IMR-90 (cell line): Measurements from ENCODE around the gene BMP8A. TPM values are rescaled to one million over a fixed set of nuclear protein-coding genes. Genes with fewer than 3 reads are reported as not detected.

Experiments used
- ATAC-seq: fragments of 200-7000 bp; cut with Tn5 transposase; 2 replicates; pipeline ENCODE4 v1.9.1; 2020; ENCODE audit warnings: low read depth, mild to moderate bottlenecking, moderate library complexity
- BruUV-seq: library from RNA; stranded (reverse); fragments of 400-500 nt; replicated peaks from 2 replicates; lab custom pipeline; 2021; lab: Mats Ljungman, UMichigan
- CTCF ChIA-PET: fragments of 300-600 bp; formaldehyde crosslinking; extraction: SDS; loops from one replicate; lab custom pipeline; 2021; ENCODE audit warnings: antibody characterized with exemption; lab: Yijun Ruan, JAX
- POLR2A ChIA-PET: fragments of 300-600 bp; sonication (Branson Sonifier 250); formaldehyde crosslinking; loops from one replicate; lab custom pipeline; 2022; ENCODE audit warnings: antibody characterized with exemption; ENCODE audit not compliant: unreplicated experiment; lab: Charles Lee
- DNase-seq: peaks from one replicate; pipeline ENCODE4 v3.0.0; 2013
- H2AFZ ChIP-seq: replicated peaks from 2 replicates; pipeline ENCODE3; 2013; ENCODE audit warnings: low read length, mild to moderate bottlenecking; ENCODE audit not compliant: poor library complexity
- H2AK5ac ChIP-seq: 2 replicates; pipeline ENCODE4 v1.6.1; 2013; ENCODE audit warnings: low read depth, low read length, inconsistent platforms
- H2AK9ac ChIP-seq: replicated peaks from 2 replicates; pipeline ENCODE3; 2013; ENCODE audit warnings: mild to moderate bottlenecking, low read depth, low read length, moderate library complexity; ENCODE audit not compliant: poor library complexity
- H2BK120ac ChIP-seq: 2 replicates; pipeline ENCODE4 v1.6.1; 2013; ENCODE audit warnings: low read depth, low read length, inconsistent platforms
- H2BK15ac ChIP-seq: 3 replicates; pipeline ENCODE4 v1.6.1; 2013; ENCODE audit warnings: low read depth, low read length, inconsistent platforms
- H2BK20ac ChIP-seq: 2 replicates; pipeline ENCODE4 v1.6.1; 2013; ENCODE audit warnings: low read depth, mild to moderate bottlenecking, inconsistent platforms, low read length, moderate library complexity
- H2BK5ac ChIP-seq: 2 replicates; pipeline ENCODE4 v1.6.1; 2013; ENCODE audit warnings: mild to moderate bottlenecking, low read depth, low read length, inconsistent platforms; ENCODE audit not compliant: poor library complexity, severe bottlenecking
- H3K14ac ChIP-seq: replicated peaks from 2 replicates; pipeline ENCODE4 v1.6.1; 2013; ENCODE audit warnings: low read depth, low read length, inconsistent platforms
- H3K18ac ChIP-seq: 2 replicates; pipeline ENCODE4 v1.6.1; 2013; ENCODE audit warnings: low read depth, low read length, control low read depth
- H3K23ac ChIP-seq: 2 replicates; pipeline ENCODE4 v1.6.1; 2013; ENCODE audit warnings: low read depth, low read length, inconsistent platforms
- H3K27ac ChIP-seq: 2 replicates; pipeline ENCODE4 v1.5.1; 2013; ENCODE audit warnings: mild to moderate bottlenecking, control low read depth, low read length; ENCODE audit not compliant: insufficient read depth
- H3K27me3 ChIP-seq: 2 replicates; pipeline ENCODE4 v1.6.1; 2013; ENCODE audit warnings: low read length; ENCODE audit not compliant: control insufficient read depth, insufficient read depth
- H3K36me3 ChIP-seq: 2 replicates; pipeline ENCODE4 v1.6.1; 2013; ENCODE audit warnings: low read length, mixed read lengths; ENCODE audit not compliant: control insufficient read depth, insufficient read depth
- H3K4ac ChIP-seq: 2 replicates; pipeline ENCODE4 v1.6.1; 2013; ENCODE audit warnings: low read depth, low read length, inconsistent platforms
- H3K4me1 ChIP-seq: 2 replicates; pipeline ENCODE4 v1.6.1; 2013; ENCODE audit warnings: low read length, mixed read lengths; ENCODE audit not compliant: control insufficient read depth, insufficient read depth
- H3K4me2 ChIP-seq: 2 replicates; pipeline ENCODE4 v1.6.1; 2013; ENCODE audit warnings: low read depth, mild to moderate bottlenecking, control low read depth, low read length, moderate library complexity
- H3K4me3 ChIP-seq: 2 replicates; pipeline ENCODE4 v1.5.1; 2013; ENCODE audit warnings: low read depth, mild to moderate bottlenecking, control low read depth, low read length, moderate library complexity; ENCODE audit not compliant: insufficient read depth
- H3K56ac ChIP-seq: 2 replicates; pipeline ENCODE4 v1.6.1; 2013; ENCODE audit warnings: low read length, inconsistent platforms; ENCODE audit not compliant: insufficient read depth; ENCODE audit errors: extremely low read depth
- H3K79me1 ChIP-seq, 2 experiments: 2 replicates each; pipeline ENCODE4 v1.6.1; 2013; ENCODE audit warnings: low read length in 2 of 2, inconsistent platforms in 1 of 2, low read depth in 1 of 2
- H3K9ac ChIP-seq: 2 replicates; pipeline ENCODE4 v1.6.1; 2013; ENCODE audit warnings: low read depth, low read length, control low read depth
- H3K9me1 ChIP-seq: 2 replicates; pipeline ENCODE4 v1.6.1; 2013; ENCODE audit warnings: low read length, inconsistent platforms; ENCODE audit not compliant: insufficient read depth
- H3K9me3 ChIP-seq: 2 replicates; pipeline ENCODE4 v1.6.1; 2013; ENCODE audit warnings: low read length; ENCODE audit not compliant: control insufficient read depth, insufficient read depth
- H4K20me1 ChIP-seq: 2 replicates; pipeline ENCODE4 v1.6.1; 2013; ENCODE audit warnings: low read length, inconsistent platforms; ENCODE audit not compliant: insufficient read depth
- H4K5ac ChIP-seq: 2 replicates; pipeline ENCODE4 v1.6.1; 2013; ENCODE audit warnings: mild to moderate bottlenecking, low read depth, low read length, control low read depth
- H4K8ac ChIP-seq, 2 experiments: 2 replicates each; pipeline ENCODE4 v1.6.1; 2013; ENCODE audit warnings: low read depth in 2 of 2, low read length in 2 of 2, control low read depth in 1 of 2, inconsistent platforms in 1 of 2
- H4K91ac ChIP-seq: 2 replicates; pipeline ENCODE4 v1.6.1; 2013; ENCODE audit warnings: low read depth, low read length, inconsistent platforms; ENCODE audit not compliant: insufficient read depth
- CHD1 ChIP-seq: IDR thresholded peaks from 2 replicates; pipeline ENCODE4 v1.6.1; 2012; ENCODE audit warnings: low read depth, low read length, improper control_type of control experiment
- FOS ChIP-seq: fragments of 150-350 bp; IDR thresholded peaks from 2 replicates; pipeline ENCODE4 v1.6.1; 2016; ENCODE audit warnings: low read depth, low read length
- MAFK ChIP-seq: IDR thresholded peaks from 2 replicates; pipeline ENCODE4 v1.6.1; 2012; ENCODE audit warnings: low read depth, low read length, improper control_type of control experiment
- MAZ ChIP-seq: IDR thresholded peaks from 2 replicates; pipeline ENCODE4 v1.6.1; 2012; ENCODE audit warnings: low read depth, mild to moderate bottlenecking, low read length, improper control_type of control experiment, moderate library complexity, borderline replicate concordance
- NFE2L2 ChIP-seq: fragments of 150-350 bp; IDR thresholded peaks from 2 replicates; pipeline ENCODE4 v1.6.1; 2016; ENCODE audit warnings: low read depth, mild to moderate bottlenecking, low read length
- POLR2A ChIP-seq: IDR thresholded peaks from 2 replicates; pipeline ENCODE4 v1.6.1; 2012; ENCODE audit warnings: mild to moderate bottlenecking, low read depth, low read length
- RAD21 ChIP-seq: IDR thresholded peaks from 2 replicates; pipeline ENCODE4 v1.6.1; 2012; ENCODE audit warnings: low read length, improper control_type of control experiment
- RCOR1 ChIP-seq: IDR thresholded peaks from 2 replicates; pipeline ENCODE4 v1.6.1; 2012; ENCODE audit warnings: mild to moderate bottlenecking, low read length, improper control_type of control experiment; ENCODE audit not compliant: insufficient replicate concordance
- RFX5 ChIP-seq: IDR thresholded peaks from 2 replicates; pipeline ENCODE4 v1.8.0; 2012; ENCODE audit warnings: low read depth, mild to moderate bottlenecking, low read length, moderate library complexity
- WGBS, 2 experiments: methylation state at CpG; one replicate each; pipeline versions ENCODE4 v1.1.5 to v1.1.7; 2013; ENCODE audit warnings: missing lambda C conversion rate in 2 of 2; ENCODE audit not compliant: insufficient read length in 1 of 2; ENCODE audit errors: extremely low coverage in 2 of 2; 5-methylcytosine and 5-hydroxymethylcytosine counted together
- dilution Hi-C: fragments of 300-500 bp; cut with HindIII; formaldehyde crosslinking; loops from one replicate; pipeline ENCODE4 v1.14.3; 2018; ENCODE audit warnings: low sequenced_read_pairs; ENCODE audit not compliant: unreplicated experiment
- in situ Hi-C: fragments of 300-500 bp; cut with MboI; formaldehyde crosslinking; loops from 3 replicates; pipeline ENCODE4 v1.14.3; 2019; ENCODE audit warnings: low sequenced_read_pairs, inconsistent platforms, mixed read lengths
- intact Hi-C: fragments of 100-400 bp; cut with micrococcal nuclease; formaldehyde crosslinking; loops from 2 replicates; pipeline ENCODE4 v1.10.0; 2022
- polyA plus RNA-seq, 3 experiments: library from polyadenylated mRNA; depleted of rRNA; stranded (reverse); fragments of >200 nt; gene quantifications; 2 replicates each; pipeline ENCODE4 v1.2.3, GENCODE V29; 2012; ENCODE audit warnings: low replicate concordance in 1 of 3
- total RNA-seq: library from RNA; depleted of rRNA; stranded (reverse); fragments of >200 nt; gene quantifications from 2 replicates; pipeline ENCODE4 v1.2.3, GENCODE V29; 2012

BMP8A gene
- total and polyA plus RNA-seq, 2 of the 4 experiments (the other 2 are of a cell fraction), result not detected

DNA sequence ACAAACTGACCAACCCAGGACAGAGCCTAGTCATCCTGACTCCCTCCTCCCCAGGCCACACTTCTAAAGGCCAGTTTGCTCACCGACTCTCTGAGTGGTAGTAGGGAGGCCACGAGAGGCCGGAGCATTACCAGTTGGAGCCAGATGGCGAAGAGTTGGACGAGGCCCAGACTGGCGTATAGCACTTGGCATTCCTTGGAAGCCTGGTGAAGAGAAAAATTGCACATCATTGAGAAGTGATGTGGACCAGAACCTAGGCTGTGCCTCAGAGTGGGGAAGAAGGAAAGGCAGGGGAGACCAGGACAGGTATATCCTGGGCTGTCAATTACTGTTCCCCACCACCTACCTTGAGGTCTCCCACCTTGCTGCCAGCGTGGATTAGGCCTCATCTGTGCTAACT is 72.9 kb downstream of the BMP8A start:
- Histone ChIP-seq H4K5ac (no peak overlapping the region), H3K4me1 (no peaks in the 10 kb centered on the region), H2AK9ac (no peak overlapping the region), H3K4me2 (no peak overlapping the region), H3K56ac (no peak overlapping the region), H3K14ac (no peak overlapping the region), H2BK120ac (no peak overlapping the region), H3K36me3 (peaks cover 72% of the 10 kb centered on the region), H3K79me1 (peaks cover 28 to 51% of the 10 kb centered on the region in 2 experiments), H3K4ac (no peak overlapping the region), H3K18ac (no peak overlapping the region), H4K20me1 (peaks cover 35% of the 10 kb centered on the region), H4K91ac (no peak overlapping the region), H2BK15ac (no peak overlapping the region), H3K27ac (no peak overlapping the region), H3K4me3 (no peak overlapping the region), H4K8ac (no peak overlapping the region), H3K9me1 (no peaks in the 10 kb centered on the region; the same call in 1 of the 2 replicates), H3K23ac (no peak overlapping the region), H2AK5ac (no peak overlapping the region), H2AFZ (no peak overlapping the region), H2BK5ac (no peak overlapping the region), H3K27me3 (no peaks in the 10 kb centered on the region), H3K9me3 (no peaks in the 10 kb centered on the region), H3K9ac (no peak overlapping the region), H2BK20ac (no peak overlapping the region)
- no TSS peak for BruUV-seq
- TF ChIP-seq RAD21, result no peak
- TF ChIP-seq POLR2A, result no peak
- TF ChIP-seq MAFK, result no peak
- no peak for TF ChIP-seq MAZ
- TF ChIP-seq RFX5, result no peak
- TF ChIP-seq RCOR1, result no peak
- no peak for TF ChIP-seq NFE2L2
- TF ChIP-seq FOS, result no peak
- no peak for TF ChIP-seq CHD1
- WGBS, 2 experiments, result no CpG with 5 or more reads among the region's 7 CpGs
- ChIA-PET CTCF (no interaction called here), POLR2A (no interaction called here)
- intact Hi-C loops (no loop called here), dilution Hi-C loops (no loop called here), in situ Hi-C loops (no loop called here)
- DNase-seq, result no peak
- no peak for ATAC-seq
